Esophagus squamous epithelium (tissue), 5 donors: Measurements from ENCODE around the gene PTPRJ. TPM values are rescaled to one million over a fixed set of nuclear protein-coding genes. Genes with fewer than 3 reads are reported as not detected.
"Not testable (repeated sequence)": the region's sequence is repeated elsewhere in the genome, so short reads cannot be mapped to it uniquely, and the experiment has no call there.

ENCODE experiments used
- DNase-seq: peaks from one replicate; lab custom pipeline; 2025; lab: John Stamatoyannopoulos, UW
- H3K27ac ChIP-seq, 4 donors: fragments of 200-600 bp; sonication (generic); one replicate each; pipeline ENCODE4 v1.5.1; 2016 to 2019; ENCODE audit warnings: mild to moderate bottlenecking in 1 of 4
- H3K27me3 ChIP-seq, 4 donors: fragments of 200-600 bp; sonication (generic); 1 replicate in 3 of 4; 2 replicates in 1 of 4; pipeline versions ENCODE4 v1.5.1 to v1.6.0; 2017 to 2021; ENCODE audit warnings: antibody characterized with exemption in 1 of 4
- H3K36me3 ChIP-seq, 3 donors: fragments of 200-600 bp; sonication (generic); one replicate each; pipeline ENCODE4 v1.5.1; 2016 to 2019
- H3K4me1 ChIP-seq, 3 donors: fragments of 200-600 bp; sonication (generic); one replicate each; pipeline ENCODE4 v1.5.1; 2017 to 2019
- H3K4me3 ChIP-seq, 4 donors: fragments of 200-600 bp; sonication (generic); 1 replicate in 3 of 4; 2 replicates in 1 of 4; pipeline ENCODE4 v1.5.1; 2016 to 2019; ENCODE audit warnings: mild to moderate bottlenecking in 2 of 4, moderate library complexity in 1 of 4
- H3K9me3 ChIP-seq, 3 donors: fragments of 200-600 bp; sonication (generic); one replicate each; pipeline ENCODE4 v1.5.1; 2016 to 2019
- CTCF ChIP-seq, 6 experiments: fragments of 450-650 bp in 4 of 6; fragments of 200-600 bp in 2 of 6; sonication (generic) in 2 of 6; IDR thresholded peaks; one replicate each; pipeline ENCODE4 v1.5.1; 2016 to 2019; ENCODE audit warnings: antibody characterized with exemption in 6 of 6, mild to moderate bottlenecking in 4 of 6, moderate library complexity in 4 of 6
- POLR2A ChIP-seq, 4 donors: fragments of 450-650 bp; IDR thresholded peaks; one replicate each; pipeline ENCODE4 v1.6.1; 2017; ENCODE audit warnings: antibody characterized with exemption in 4 of 4, mild to moderate bottlenecking in 4 of 4, moderate library complexity in 3 of 4
- WGBS, 2 donors: methylation state at CpG; one replicate each; pipeline ENCODE4 v1.1.5; 2018; 5-methylcytosine and 5-hydroxymethylcytosine counted together
- intact Hi-C: fragments of 100-400 bp; cut with DNase I; formaldehyde crosslinking; loops from one replicate; pipeline ENCODE4 v1.15.0; 2022
- total RNA-seq, 4 donors: library from RNA; depleted of rRNA; stranded (reverse); fragments of >200 nt; gene quantifications; one replicate each; pipeline ENCODE4 v1.1.0, GENCODE V29; 2016
- donor health status: DM: yes; HTN: yes; CAD: no.

PTPRJ gene
- total RNA-seq, 4 donors from 2014 or later, result 1.7 to 11.6 (median 3.4) TPM

GRCh38 chr11:48125866-48126265 is 145.5 kb downstream of the PTPRJ start:
- intact Hi-C loops, result no loop called here
- Histone ChIP-seq H3K36me3 (peaks cover 0 to 37% (median 0%) of the 10 kb centered on the region in 3 donors), H3K4me1 (no peaks in the 10 kb centered on the region), H3K27me3 (no peaks in the 10 kb centered on the region), H3K4me3 (no peak overlapping the region), H3K27ac (no peak overlapping the region), H3K9me3 (no peaks in the 10 kb centered on the region)
- TF ChIP-seq POLR2A (IDR thresholded peaks at IDR 0.05), result no peak
- TF ChIP-seq CTCF (IDR thresholded peaks at IDR 0.05), result no peak
- WGBS, 2 donors, result 94 to 97% methylated on average over 6 of the region's 6 CpGs
- no peak for DNase-seq

- TF ChIP-seq CTCF (IDR thresholded peaks at IDR 0.05), result no peak
- no peak for TF ChIP-seq POLR2A (IDR thresholded peaks at IDR 0.05)
- Histone ChIP-seq H3K9me3 (no peaks in the 10 kb centered on the region), H3K27ac (no peak overlapping the region), H3K4me3 (no peak overlapping the region), H3K36me3 (peaks cover 0 to 37% (median 0%) of the 10 kb centered on the region in 3 donors), H3K27me3 (no peaks in the 10 kb centered on the region), H3K4me1 (no peaks in the 10 kb centered on the region)
- WGBS, 2 donors, result 89 to 90% methylated on average over 19 to 22 of the region's 22 CpGs
- no peak for DNase-seq
- intact Hi-C loops, result no loop called here
Observed at GRCh38 chr11:48127521-48128183, 147.3 kb downstream of the PTPRJ start.

- TF ChIP-seq POLR2A (IDR thresholded peaks at IDR 0.05) (no peak), CTCF (IDR thresholded peaks at IDR 0.05) (no peak)
- 69 to 95% methylated on average over 4 to 5 of the region's 6 CpGs for WGBS, 2 donors
- no peaks in the 10 kb centered on the region for H3K9me3 ChIP-seq
- DNase-seq, result no peak
- H3K4me1 ChIP-seq, result no peaks in the 10 kb centered on the region
- H3K27ac ChIP-seq, result no peak overlapping the region
- no peaks in the 10 kb centered on the region for H3K27me3 ChIP-seq
- no peak overlapping the region for H3K4me3 ChIP-seq
- H3K36me3 ChIP-seq, result peaks cover 0 to 32% (median 0%) of the 10 kb centered on the region in 3 donors
- intact Hi-C loops, result no loop called here
Observed at GRCh38 chr11:48129697-48130395, 149.5 kb downstream of the PTPRJ start.

- H3K27me3 ChIP-seq, result no peaks in the 10 kb centered on the region
- no peak overlapping the region for H3K27ac ChIP-seq
- TF ChIP-seq POLR2A (IDR thresholded peaks at IDR 0.05), result no peak
- TF ChIP-seq CTCF (IDR thresholded peaks at IDR 0.05), result no peak
- no peaks in the 10 kb centered on the region for H3K9me3 ChIP-seq
- no peak overlapping the region for H3K4me3 ChIP-seq
- intact Hi-C loops, result no loop called here
- no peak for DNase-seq
- no peaks in the 10 kb centered on the region for H3K4me1 ChIP-seq
- peaks cover 0 to 12% (median 0%) of the 10 kb centered on the region in 3 donors for H3K36me3 ChIP-seq
- WGBS, 2 donors, result 86% methylated on average over 10 of the region's 10 CpGs
Observed at GRCh38 chr11:48134221-48134922, 154.0 kb downstream of the PTPRJ start.

- Histone ChIP-seq H3K27me3 (no peaks in the 10 kb centered on the region), H3K36me3 (peaks cover 0 to 14% (median 0%) of the 10 kb centered on the region in 3 donors), H3K27ac (no peak overlapping the region), H3K4me1 (no peaks in the 10 kb centered on the region), H3K4me3 (no peak overlapping the region), H3K9me3 (no peaks in the 10 kb centered on the region)
- intact Hi-C loops, result no loop called here
- TF ChIP-seq CTCF (IDR thresholded peaks at IDR 0.05), result no peak
- no peak for TF ChIP-seq POLR2A (IDR thresholded peaks at IDR 0.05)
- DNase-seq, result no peak
Observed at GRCh38 chr11:48138222-48138621, 157.9 kb downstream of the PTPRJ start.

DNA sequence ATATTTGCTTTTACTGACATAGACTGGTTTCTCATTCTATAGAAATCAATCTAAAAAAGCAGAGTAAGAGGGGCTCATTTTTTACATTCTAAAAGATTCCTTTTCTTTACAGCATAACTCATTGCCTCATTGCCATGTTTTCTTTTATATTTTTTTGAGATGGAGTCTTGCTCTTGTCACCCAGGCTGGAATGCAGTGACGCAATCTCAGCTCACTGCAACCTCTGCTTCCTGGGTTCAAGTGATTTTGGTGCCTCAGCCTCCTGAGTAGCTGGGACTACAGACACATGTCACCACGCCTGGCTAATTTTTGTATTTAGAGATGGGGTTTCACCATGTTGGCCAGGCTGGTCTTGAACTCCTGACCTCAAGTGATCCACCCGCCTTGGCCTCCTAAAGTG is 159.5 kb downstream of the PTPRJ start:
- H3K27me3 ChIP-seq, intact Hi-C loops, H3K4me3 ChIP-seq, H3K9me3 ChIP-seq, H3K4me1 ChIP-seq, H3K27ac ChIP-seq, DNase-seq: not testable (repeated sequence)
- H3K36me3 ChIP-seq, result peaks cover 0 to 22% (median 0%) of the 10 kb centered on the region in 3 donors
- WGBS, 2 donors, result 96 to 100% methylated on average over 1 to 3 of the region's 3 CpGs
